ENCODE data around the gene BMP2. TPM values are rescaled to one million over a fixed set of nuclear protein-coding genes. Genes with fewer than 3 reads are reported as not detected.

Gene BMP2
- total and polyA plus RNA-seq, 2 donors (not counting 1 experiment from before 2014, with no cell fraction given) = 1.9 to 10.6 TPM

DNA sequence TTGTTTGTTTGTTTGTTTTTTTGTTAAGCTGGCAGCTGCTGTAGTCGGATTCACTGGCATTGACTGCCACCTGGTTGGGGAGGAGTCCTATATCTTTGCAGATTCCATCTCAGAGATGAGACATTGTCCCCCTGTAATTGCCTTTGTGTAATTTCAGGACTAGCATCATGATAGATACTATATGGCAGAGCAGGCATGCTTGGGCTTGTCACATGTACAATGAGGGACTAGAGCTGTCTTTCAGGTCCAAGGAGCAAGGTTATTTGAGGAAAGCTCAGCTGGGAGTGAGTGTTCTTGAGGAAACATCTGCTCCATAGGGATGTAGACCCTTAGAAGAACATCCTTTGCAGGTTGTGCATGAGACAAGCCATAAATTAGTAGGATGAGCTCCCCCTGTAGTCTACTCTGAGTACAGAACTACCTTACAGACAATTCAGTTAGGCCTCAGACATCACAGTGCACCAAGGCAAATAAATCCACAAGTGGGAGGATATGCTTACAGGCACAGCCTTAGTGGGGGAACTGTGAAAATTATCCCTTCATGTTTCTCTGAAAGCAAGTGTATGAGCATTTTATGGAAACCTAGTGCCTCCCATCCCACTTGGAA, 62.1 kb downstream of the BMP2 start:
- Histone ChIP-seq H3K4me3 (replicated peaks in 1 of 4; ENCODE audit: control extremely low read depth in 1 of 4, insufficient read depth in 1 of 4, low read depth in 3 of 4, low read length in 4 of 4) (no peak overlapping the region), H3K27ac (ENCODE audit: insufficient read depth, low read length) (no peak overlapping the region), H3K4me2 (ENCODE audit: extremely low read depth, insufficient read depth, low read length) (no peak overlapping the region), H3K9me3 (ENCODE audit: control insufficient read depth, insufficient read depth, low read depth, low read length) (no peaks in the 10 kb centered on the region), H2AFZ (ENCODE audit: low read length) (no peak overlapping the region), H3K79me2 (ENCODE audit: control insufficient read depth, insufficient read depth, low read length) (no peaks in the 10 kb centered on the region), H3K9ac (ENCODE audit: insufficient read depth, low read length) (no peak overlapping the region), H3K36me3 (ENCODE audit: control insufficient read depth, insufficient read depth, low read length) (no peaks in the 10 kb centered on the region), H3K27me3 (ENCODE audit: control insufficient read depth, insufficient read depth, low read length) (no peaks in the 10 kb centered on the region), H3K4me1 (ENCODE audit: control insufficient read depth, extremely low read depth, insufficient read depth, low read length) (no peaks in the 10 kb centered on the region), H4K20me1 (ENCODE audit: control insufficient read depth, extremely low read depth, insufficient read depth, low read length) (no peaks in the 10 kb centered on the region)
- TF ChIP-seq, protein P1, sequence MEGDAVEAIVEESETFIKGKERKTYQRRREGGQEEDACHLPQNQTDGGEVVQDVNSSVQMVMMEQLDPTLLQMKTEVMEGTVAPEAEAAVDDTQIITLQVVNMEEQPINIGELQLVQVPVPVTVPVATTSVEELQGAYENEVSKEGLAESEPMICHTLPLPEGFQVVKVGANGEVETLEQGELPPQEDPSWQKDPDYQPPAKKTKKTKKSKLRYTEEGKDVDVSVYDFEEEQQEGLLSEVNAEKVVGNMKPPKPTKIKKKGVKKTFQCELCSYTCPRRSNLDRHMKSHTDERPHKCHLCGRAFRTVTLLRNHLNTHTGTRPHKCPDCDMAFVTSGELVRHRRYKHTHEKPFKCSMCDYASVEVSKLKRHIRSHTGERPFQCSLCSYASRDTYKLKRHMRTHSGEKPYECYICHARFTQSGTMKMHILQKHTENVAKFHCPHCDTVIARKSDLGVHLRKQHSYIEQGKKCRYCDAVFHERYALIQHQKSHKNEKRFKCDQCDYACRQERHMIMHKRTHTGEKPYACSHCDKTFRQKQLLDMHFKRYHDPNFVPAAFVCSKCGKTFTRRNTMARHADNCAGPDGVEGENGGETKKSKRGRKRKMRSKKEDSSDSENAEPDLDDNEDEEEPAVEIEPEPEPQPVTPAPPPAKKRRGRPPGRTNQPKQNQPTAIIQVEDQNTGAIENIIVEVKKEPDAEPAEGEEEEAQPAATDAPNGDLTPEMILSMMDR (conservative IDR thresholded peaks at IDR 0.05 in 1 of 2, IDR thresholded peaks at IDR 0.05 in 1 of 2; ENCODE audit: low read depth in 1 of 2, low read length in 2 of 2) = peak; percentile 10 to 38
- no peak for TF ChIP-seq EZH2 (IDR thresholded peaks at IDR 0.05; ENCODE audit: low read length, missing control alignments)
- DNase-seq (ENCODE audit: low read depth in 2 of 2) = peak; percentile 2 to 5
